Progenitor cell of endocrine pancreas (in vitro differentiated cells): Measurements from ENCODE around the gene SLC6A12. TPM values are rescaled to one million over a fixed set of nuclear protein-coding genes. Genes with fewer than 3 reads are reported as not detected.

Experiments
- DNase-seq: peaks from one replicate; pipeline ENCODE4 v3.0.0; 2021; ENCODE audit warnings: low spot score; ENCODE audit not compliant: unreplicated experiment
- H3K27ac Mint-ChIP-seq: 2 replicates; pipeline ENCODE4 v1.8.0; 2021; ENCODE audit warnings: mild to moderate bottlenecking, moderate library complexity, mixed read lengths
- H3K27me3 Mint-ChIP-seq: 2 replicates; pipeline ENCODE4 v1.8.0; 2021; ENCODE audit warnings: mixed read lengths
- H3K36me3 Mint-ChIP-seq: 2 replicates; pipeline ENCODE4 v1.8.0; 2022; ENCODE audit warnings: mixed read lengths; ENCODE audit not compliant: insufficient read depth
- H3K4me1 Mint-ChIP-seq: 2 replicates; pipeline ENCODE4 v1.8.0; 2021; ENCODE audit warnings: low read depth, mixed read lengths
- H3K4me3 Mint-ChIP-seq: 2 replicates; pipeline ENCODE4 v1.8.0; 2021; ENCODE audit warnings: low read depth, mild to moderate bottlenecking, moderate library complexity, mixed read lengths
- H3K9me3 Mint-ChIP-seq: 2 replicates; pipeline ENCODE4 v1.8.0; 2021; ENCODE audit warnings: low read depth, mixed read lengths
- total RNA-seq: library from RNA; stranded (reverse); gene quantifications from 2 replicates; pipeline ENCODE4 v1.2.1, GENCODE V29; 2021
- TF ChIP-seq, protein P1 (sequence below): fragments of 200-600 bp; sonication (generic); IDR thresholded peaks from one replicate; pipeline ENCODE4 v1.5.0; 2021; ENCODE audit warnings: antibody characterized with exemption, mild to moderate bottlenecking; ENCODE audit not compliant: unreplicated experiment

SLC6A12 gene
- total RNA-seq, 1 donor from 2014 or later = 3.1 TPM

- Mint-ChIP-seq H3K4me1 (peaks cover 15% of the 10 kb centered on the region), H3K27ac (no peak overlapping the region), H3K4me3 (no peak overlapping the region), H3K27me3 (peaks cover 68% of the 10 kb centered on the region), H3K36me3 (no peaks in the 10 kb centered on the region), H3K9me3 (no peaks in the 10 kb centered on the region)
- TF ChIP-seq, protein P1, sequence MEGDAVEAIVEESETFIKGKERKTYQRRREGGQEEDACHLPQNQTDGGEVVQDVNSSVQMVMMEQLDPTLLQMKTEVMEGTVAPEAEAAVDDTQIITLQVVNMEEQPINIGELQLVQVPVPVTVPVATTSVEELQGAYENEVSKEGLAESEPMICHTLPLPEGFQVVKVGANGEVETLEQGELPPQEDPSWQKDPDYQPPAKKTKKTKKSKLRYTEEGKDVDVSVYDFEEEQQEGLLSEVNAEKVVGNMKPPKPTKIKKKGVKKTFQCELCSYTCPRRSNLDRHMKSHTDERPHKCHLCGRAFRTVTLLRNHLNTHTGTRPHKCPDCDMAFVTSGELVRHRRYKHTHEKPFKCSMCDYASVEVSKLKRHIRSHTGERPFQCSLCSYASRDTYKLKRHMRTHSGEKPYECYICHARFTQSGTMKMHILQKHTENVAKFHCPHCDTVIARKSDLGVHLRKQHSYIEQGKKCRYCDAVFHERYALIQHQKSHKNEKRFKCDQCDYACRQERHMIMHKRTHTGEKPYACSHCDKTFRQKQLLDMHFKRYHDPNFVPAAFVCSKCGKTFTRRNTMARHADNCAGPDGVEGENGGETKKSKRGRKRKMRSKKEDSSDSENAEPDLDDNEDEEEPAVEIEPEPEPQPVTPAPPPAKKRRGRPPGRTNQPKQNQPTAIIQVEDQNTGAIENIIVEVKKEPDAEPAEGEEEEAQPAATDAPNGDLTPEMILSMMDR = no peak
- no peak for DNase-seq
These were observed 48.0 kb downstream of the SLC6A12 start for GRCh38 chr12:165862-166368.

- H3K27ac Mint-ChIP-seq = no peak overlapping the region
- no peaks in the 10 kb centered on the region for H3K9me3 Mint-ChIP-seq
- no peak for DNase-seq
- H3K4me1 Mint-ChIP-seq = peaks cover 14% of the 10 kb centered on the region
- H3K27me3 Mint-ChIP-seq = peaks cover 67% of the 10 kb centered on the region
- no peak overlapping the region for H3K4me3 Mint-ChIP-seq
- H3K36me3 Mint-ChIP-seq = no peaks in the 10 kb centered on the region
- TF ChIP-seq, protein P1 = no peak
These were observed 49.8 kb downstream of the SLC6A12 start for GRCh38 chr12:164207-164606.

DNA sequence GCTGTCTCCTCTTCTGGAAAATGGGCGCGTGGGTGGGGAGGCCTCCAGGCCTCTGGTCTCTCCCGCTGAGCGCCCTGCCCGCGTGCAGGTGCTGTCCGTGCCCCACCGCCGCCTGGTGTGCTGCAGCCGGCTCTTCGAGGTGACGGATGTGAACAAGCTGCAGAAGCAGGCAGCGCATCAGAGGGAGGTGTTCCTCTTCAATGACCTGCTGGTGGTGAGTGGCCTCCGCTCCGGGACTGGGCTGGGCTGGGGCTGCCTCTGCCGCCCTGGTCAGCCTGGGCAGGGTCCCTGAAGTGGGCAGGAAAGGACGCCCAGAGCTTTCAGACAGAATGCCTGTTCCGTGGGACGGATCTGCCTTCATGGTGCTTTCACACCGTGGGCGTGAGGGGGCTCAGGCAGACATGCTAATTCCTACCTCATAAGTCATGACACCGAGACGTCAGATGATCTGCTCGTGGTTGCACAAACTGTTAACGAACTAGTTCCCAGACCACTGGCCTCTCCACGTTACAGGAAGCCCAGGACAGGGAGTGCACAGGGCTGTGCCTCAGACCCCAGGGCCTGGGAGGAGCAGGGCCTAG is 50.5 kb downstream of the SLC6A12 start:
- Mint-ChIP-seq H3K27me3 (peaks cover 65% of the 10 kb centered on the region), H3K27ac (no peak overlapping the region), H3K9me3 (no peaks in the 10 kb centered on the region), H3K4me3 (no peak overlapping the region), H3K36me3 (no peaks in the 10 kb centered on the region), H3K4me1 (peaks cover 10% of the 10 kb centered on the region)
- DNase-seq = no peak
- TF ChIP-seq, protein P1 = no peak

GRCh38 chr12:162467-163307 is 51.3 kb downstream of the SLC6A12 start:
- Mint-ChIP-seq H3K4me1 (peaks cover 9% of the 10 kb centered on the region), H3K36me3 (no peaks in the 10 kb centered on the region), H3K27me3 (peaks cover 63% of the 10 kb centered on the region), H3K4me3 (no peak overlapping the region), H3K9me3 (no peaks in the 10 kb centered on the region), H3K27ac (peak overlapping the region; percentile 12)
- TF ChIP-seq, protein P1 = no peak
- DNase-seq = no peak

GRCh38 chr12:161823-162222 is 52.1 kb downstream of the SLC6A12 start:
- Mint-ChIP-seq H3K9me3 (no peaks in the 10 kb centered on the region), H3K4me1 (peaks cover 6% of the 10 kb centered on the region), H3K4me3 (no peak overlapping the region), H3K27me3 (peaks cover 55% of the 10 kb centered on the region), H3K27ac (peak overlapping the region; percentile 12), H3K36me3 (no peaks in the 10 kb centered on the region)
- DNase-seq = no peak
- TF ChIP-seq, protein P1 = no peak
